GM23338 (cell line): Measurements from ENCODE around the gene AP1G1.

Experiments
- CREB1 ChIP-seq: fragments of 250-450 bp; sonication (Bioruptor Pico); IDR thresholded peaks from 2 replicates; pipeline ENCODE4 v1.5.0; 2020; ENCODE audit warnings: low read depth, mild to moderate bottlenecking, moderate library complexity
- CTCF ChIP-seq, 2 experiments: fragments of 200-600 bp in 1 of 2; sonication (generic) in 1 of 2; conservative IDR thresholded peaks; 2 replicates each; pipeline versions ENCODE4 v1.5.1 to v1.6.1; 2016 to 2017; ENCODE audit warnings: antibody characterized with exemption in 2 of 2, low read depth in 2 of 2, mild to moderate bottlenecking in 2 of 2, moderate library complexity in 1 of 2
- ETS1 ChIP-seq: IDR thresholded peaks from 2 replicates; pipeline ENCODE4 v1.6.1; 2016; ENCODE audit warnings: antibody characterized with exemption
- EZH2 ChIP-seq: fragments of 200-600 bp; sonication (generic); IDR thresholded peaks from one replicate; pipeline ENCODE4 v1.8.0; 2017; ENCODE audit warnings: antibody characterized with exemption, mild to moderate bottlenecking, low read depth; ENCODE audit not compliant: unreplicated experiment
- EZH2phosphoT487 ChIP-seq: fragments of 200-600 bp; sonication (generic); IDR thresholded peaks from one replicate; pipeline ENCODE4 v1.8.1; 2018; ENCODE audit warnings: antibody characterized with exemption; ENCODE audit not compliant: unreplicated experiment
- JUNB ChIP-seq: IDR thresholded peaks from one replicate; pipeline ENCODE4 v1.6.1; 2016; ENCODE audit warnings: antibody characterized with exemption; ENCODE audit not compliant: unreplicated experiment
- NANOG ChIP-seq: IDR thresholded peaks from 2 replicates; pipeline ENCODE4 v1.6.1; 2016; ENCODE audit warnings: antibody characterized with exemption, borderline replicate concordance
- POLR2AphosphoS5 ChIP-seq: IDR thresholded peaks from 2 replicates; pipeline ENCODE4 v1.6.1; 2016; ENCODE audit warnings: antibody characterized with exemption, low read depth

DNA sequence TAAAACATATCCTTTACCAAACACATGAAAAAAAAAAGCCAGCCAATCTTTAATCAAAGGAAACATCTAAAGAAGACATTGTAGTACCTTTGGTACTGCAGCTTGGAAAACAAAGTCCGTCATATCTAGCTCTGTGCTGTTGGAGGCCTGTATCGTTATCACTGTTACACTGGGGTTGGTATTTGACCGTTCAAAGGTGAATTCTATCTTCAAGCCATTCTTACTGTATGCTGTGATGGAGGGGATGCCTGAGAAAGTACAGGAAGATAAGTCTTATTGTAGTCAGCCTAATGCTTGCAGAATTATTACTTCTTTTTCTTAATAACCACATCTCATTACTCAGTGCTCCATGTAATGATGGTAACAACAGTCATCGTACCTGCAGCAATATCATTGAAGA is 69.8 kb downstream of the AP1G1 start:
- TF ChIP-seq JUNB: no peak
- TF ChIP-seq ETS1: no peak
- TF ChIP-seq CTCF (conservative IDR thresholded peaks at IDR 0.05; ENCODE audit: low read depth in 2 of 2): no peak
- no peak for TF ChIP-seq EZH2
- no peak for TF ChIP-seq POLR2AphosphoS5
- TF ChIP-seq CREB1 (CRISPR knock-in tag): no peak
- no peak for TF ChIP-seq EZH2phosphoT487
- no peak for TF ChIP-seq NANOG
